ENCODE measurements around the gene HELZ.

HELZ gene

DNA sequence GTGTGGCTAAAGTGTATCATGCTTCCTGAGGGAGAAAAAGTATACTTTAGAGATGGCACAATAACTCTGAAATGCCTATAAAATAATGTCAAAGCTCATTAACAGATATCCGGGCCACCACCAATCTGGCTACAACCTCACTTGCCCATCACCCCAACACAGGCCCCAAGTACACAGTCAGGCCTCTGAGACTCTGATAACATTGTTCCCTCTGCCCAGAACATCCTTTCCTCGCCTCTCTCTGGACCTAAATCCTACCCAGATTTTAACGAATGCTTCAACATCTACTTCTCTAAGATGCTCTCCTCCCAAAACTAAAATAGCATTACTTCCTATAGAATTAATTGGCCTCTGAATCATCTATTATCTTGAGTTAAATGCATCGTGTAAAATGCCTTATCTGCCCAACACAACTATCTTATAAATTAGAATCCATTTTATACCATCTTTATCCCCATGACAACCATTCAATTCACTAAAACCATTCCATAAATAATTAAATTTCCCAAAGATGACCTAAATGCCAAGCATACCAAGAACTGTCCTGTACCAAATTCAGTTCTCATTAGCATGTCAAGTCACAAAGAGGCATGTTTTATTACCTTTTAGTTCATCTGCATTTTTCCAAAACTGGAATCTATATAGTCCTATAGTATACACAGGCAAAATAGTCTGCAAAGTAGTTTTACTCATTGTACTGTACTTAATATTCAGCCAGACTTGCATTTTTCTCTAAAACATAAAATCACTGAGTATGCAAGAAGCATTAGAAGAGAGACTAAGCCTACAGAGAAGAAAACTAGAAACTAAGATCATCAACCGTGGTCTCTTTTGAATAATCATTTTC lies 15.7 kb downstream of the HELZ start:
- TF ChIP-seq, protein P1, sequence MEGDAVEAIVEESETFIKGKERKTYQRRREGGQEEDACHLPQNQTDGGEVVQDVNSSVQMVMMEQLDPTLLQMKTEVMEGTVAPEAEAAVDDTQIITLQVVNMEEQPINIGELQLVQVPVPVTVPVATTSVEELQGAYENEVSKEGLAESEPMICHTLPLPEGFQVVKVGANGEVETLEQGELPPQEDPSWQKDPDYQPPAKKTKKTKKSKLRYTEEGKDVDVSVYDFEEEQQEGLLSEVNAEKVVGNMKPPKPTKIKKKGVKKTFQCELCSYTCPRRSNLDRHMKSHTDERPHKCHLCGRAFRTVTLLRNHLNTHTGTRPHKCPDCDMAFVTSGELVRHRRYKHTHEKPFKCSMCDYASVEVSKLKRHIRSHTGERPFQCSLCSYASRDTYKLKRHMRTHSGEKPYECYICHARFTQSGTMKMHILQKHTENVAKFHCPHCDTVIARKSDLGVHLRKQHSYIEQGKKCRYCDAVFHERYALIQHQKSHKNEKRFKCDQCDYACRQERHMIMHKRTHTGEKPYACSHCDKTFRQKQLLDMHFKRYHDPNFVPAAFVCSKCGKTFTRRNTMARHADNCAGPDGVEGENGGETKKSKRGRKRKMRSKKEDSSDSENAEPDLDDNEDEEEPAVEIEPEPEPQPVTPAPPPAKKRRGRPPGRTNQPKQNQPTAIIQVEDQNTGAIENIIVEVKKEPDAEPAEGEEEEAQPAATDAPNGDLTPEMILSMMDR (IDR thresholded peaks at IDR 0.05), result no peak

DNA sequence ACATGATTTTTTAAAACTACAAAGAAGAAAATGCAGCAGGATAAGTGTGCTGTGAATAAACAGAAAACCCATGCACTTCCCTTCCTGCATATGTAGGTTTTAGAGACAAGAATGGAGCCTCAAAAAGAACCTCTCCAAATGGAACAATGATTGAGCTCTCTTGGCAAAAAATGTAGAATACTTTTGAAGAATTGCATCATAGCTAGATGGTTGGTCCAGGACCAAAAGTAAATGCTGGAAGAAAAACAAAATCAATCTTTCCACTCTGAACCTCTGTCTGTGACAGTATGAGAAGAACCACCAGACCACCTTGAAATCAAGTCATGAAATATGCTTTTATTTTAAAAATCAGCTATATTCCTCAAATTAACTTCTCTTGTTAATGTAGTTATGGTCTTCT lies 17.5 kb downstream of the HELZ start:
- TF ChIP-seq, protein P1 (IDR thresholded peaks at IDR 0.05), result no peak

DNA sequence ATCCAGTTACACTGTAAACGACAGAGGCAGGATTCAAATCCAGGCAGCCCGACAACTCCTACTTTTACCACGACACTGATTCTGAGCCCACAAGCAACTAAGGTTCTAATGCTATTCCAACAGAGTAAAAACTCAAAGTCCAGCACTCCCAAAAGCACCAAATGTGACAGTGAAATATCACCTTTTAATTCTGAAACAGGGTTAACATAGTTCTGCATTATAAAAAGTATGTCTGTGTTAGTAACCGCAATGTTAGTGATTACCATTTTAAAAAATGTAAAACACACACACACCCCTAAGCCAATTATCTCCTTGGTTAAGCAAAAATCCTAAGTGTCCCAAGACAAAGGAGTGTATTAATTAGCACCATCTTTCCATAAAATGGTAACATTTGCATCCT lies 19.7 kb downstream of the HELZ start:
- TF ChIP-seq, protein P1 (IDR thresholded peaks at IDR 0.05), result no peak

DNA sequence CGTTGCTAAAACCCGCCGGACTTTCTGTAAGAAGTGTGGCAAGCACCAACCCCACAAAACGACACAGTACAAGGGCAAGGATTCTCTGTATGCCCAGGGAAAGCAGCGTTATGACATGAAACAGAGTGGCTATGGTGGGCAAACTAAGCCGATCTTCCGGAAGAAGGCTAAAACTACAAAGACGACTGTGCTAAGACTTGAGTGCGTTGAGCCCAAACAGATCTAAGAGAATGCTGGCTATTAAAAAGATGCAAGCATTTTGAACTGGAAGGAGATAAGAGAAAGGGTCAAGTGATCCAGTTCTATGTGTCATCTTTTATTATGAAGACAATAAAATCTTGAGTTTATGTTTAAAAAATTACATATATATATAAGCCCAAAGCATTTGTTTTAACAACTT lies 20.3 kb downstream of the HELZ start:
- TF ChIP-seq, protein P1 (IDR thresholded peaks at IDR 0.05), result no peak

DNA sequence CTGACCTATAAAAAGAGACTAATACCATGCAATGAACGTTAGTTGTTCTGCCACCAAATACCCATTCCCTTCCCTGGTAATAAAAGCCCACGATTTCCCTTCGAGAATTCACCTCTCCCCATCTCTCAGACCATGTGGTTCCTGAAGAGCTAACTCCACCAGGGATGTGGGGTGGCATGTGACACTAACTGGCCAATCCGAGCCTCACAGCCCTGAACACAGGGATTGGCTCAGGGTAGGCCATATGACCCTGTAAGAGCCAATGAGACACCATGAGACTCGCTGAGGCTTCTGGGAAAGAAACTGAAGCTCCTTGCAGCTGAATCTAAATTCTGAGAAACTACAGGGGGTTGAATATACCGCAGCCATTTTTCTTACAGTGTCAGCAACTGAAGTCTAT lies 21.1 kb downstream of the HELZ start:
- TF ChIP-seq, protein P1 (IDR thresholded peaks at IDR 0.05), result no peak

DNA sequence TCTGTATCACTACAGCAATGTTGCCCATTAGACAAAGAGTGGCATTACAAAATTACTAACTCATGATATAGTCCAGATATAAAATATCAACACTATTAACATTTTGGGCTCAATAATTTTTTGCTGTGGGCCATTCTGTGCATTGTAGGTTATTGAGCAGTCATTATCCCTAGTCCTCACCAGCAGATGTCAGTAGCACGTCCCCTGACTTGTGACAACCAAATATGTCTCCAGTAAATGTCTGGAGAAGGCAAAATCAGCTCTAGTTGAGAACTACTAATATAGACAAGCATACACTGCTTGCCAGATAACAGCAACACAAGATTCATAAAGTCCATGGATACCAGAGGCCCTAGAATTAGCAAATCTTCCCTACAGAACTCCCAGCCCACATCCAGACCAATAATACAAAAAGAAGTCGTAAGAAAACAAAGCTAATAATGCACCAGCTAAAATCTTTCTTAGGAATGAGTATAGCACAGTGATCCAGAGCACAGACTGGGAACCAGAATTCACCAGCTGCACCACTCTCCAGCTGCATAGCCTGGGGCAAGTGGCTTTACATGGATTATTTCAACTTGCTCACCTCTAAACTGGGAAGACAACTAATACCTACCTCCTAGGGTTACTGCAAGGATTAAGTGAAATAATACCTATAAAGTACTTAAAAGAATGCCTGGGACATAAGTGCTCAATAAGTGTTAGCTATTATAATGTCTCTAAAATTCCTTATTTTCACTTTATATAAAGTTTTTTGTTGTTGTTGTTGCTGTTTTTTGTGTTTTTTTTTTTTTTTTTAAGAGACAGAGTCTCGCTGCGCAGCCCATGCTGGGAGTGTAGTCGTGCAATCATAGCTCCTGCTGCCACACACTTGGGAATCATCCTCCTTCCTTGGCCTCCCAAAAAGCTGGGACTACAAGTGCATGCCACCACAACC lies 23.7 kb downstream of the HELZ start:
- TF ChIP-seq, protein P1 (IDR thresholded peaks at IDR 0.05), result peak; percentile 55

DNA sequence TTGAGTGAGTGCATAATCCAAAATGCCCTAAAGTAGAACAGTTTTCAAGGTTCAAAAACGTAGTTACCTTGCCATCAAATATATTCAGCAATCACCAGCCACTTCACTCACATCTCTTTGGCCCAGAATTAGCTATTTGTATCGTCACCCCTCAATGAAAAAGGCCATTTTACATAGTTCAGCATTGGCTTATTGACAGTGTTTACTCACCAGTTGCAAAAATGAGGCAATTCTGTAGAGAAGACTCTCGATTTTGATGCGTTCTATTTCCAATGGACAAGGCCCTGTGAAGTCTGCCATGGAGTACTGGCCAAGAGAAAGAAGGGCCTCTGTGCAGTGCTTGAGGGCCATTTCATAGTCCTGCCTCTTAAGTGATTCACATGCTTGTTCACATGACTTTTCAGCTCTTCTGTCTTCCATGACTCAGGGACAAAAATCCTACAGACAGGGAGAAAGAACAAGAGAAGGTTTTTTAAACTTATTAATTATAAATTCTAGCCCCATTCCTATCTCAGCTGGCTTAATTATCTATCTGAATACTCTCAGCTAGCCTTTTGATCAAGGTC lies 26.5 kb downstream of the HELZ start:
- TF ChIP-seq, protein P1 (IDR thresholded peaks at IDR 0.05), result no peak
